NCI-H2196 (cell line): ENCODE measurements around the gene PIAS1.
A peak's percentile ranks its signal among the peaks of the same experiment; 100 is the strongest.
"Not testable (repeated sequence)": the region's sequence is repeated elsewhere in the genome, so short reads cannot be mapped to it uniquely, and the experiment has no call there.

ENCODE experiments used
- DNase-seq: peaks from one replicate; lab custom pipeline; 2025; ENCODE audit not compliant: unreplicated experiment; lab: John Stamatoyannopoulos, UW

The PIAS1 gene

DNA sequence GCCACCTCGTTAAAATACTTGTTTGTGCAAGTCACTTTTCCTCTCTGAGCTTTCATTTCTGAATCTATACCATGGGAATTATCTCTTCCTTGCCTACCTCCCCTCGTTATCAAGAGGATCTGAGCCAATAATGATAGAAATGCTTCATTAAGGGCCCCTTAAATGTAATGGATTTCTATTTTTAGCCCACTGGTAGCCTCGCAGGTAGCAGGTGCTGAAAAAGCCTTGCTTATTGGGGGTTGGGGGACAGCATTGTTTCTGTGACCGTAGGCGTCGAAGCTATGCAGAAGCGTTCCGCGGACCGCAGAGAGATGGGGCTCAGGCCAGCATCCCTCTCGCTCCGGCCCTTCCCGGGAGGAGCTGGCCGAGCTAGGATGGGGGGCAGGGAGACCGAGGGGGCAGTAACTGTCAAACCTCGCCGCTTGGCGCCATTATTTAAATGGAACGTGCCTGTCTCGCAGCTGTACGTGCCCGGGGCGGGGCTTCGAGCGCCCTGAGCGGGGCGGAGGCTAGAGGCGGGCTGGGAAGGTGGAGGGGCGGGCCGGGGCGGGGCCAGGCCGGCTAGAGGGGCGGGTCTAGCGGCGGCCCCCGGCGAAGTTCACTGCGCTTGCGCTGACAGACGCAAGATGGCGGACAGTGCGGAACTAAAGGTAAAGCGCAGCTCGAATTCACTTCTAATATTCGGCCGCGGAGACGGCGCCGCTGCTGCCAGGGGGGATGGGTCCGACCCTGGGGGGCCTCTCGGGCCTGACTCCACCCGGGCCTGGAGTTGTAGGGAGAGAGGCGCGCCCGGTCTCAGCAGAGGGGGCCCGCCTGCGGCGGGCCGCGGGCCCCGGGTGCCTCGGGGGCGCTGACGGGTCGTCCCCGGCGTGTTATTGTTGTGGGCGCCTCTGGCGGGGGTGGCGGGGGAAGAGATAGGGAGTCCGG lies at the start of gene PIAS1:
Gene PIAS1 (plus strand): TSS at position 615 of the 927 bp plus-strand sequence. CDS start 12 bp downstream, at position 627.
- peak; percentile 86 for DNase-seq

DNA sequence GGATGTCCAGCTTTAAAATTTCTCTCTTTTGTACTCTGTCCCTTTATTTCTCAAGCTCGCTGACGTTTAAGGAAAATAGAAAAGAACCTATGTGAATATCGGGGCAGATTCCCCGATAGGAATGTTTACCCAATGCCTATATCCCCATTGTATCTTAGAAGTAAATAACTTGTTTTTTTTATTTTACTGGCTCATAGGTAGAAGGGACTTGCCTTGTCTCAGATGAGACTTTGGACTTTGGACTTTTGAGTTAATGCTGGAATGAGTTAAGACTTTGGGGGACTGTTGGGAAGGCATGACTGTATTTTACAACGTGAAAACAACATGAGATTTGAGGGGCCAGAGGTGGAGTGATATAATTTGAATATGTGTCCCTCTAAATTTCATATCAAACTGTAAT lies 46.5 kb upstream of the PIAS1 start:
- not testable (repeated sequence) for DNase-seq

DNA sequence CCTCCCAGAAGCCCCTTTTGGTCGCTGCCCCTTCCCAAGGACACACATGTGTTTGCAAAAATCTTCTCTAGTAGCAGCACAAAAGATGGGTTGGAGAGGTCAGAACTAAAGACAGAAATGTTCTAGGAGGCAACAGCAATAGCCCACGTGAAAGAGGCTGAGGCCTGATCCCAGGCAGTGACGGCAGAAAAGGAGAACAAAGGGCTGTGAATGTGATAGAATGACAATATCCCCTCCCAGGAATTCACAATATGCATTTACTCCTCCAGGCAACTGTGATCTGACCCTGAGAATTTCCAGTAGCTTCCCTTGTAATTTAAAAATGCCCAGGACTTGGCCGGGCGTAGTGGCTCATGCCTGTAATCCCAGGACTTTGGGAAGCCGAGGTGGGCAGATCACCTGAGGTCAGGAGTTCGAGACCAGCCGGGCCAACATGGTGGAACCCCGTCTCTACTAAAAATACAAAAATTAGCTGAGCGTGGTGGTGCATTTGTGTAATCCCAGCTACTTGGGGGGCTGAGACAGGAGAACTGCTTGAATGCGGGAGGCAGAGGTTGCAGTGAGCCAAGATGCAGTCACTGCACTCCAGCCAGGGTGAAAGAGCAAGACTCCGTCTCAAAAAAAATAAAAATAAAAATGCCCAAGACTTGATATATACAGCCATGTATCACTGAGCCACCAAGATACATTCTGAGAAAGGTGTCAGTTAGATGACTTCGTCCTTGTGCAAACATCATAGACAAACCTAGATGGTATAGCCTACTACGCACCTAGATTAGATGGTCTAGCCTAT lies 43.6 kb upstream of the PIAS1 start:
- no peak for DNase-seq

DNA sequence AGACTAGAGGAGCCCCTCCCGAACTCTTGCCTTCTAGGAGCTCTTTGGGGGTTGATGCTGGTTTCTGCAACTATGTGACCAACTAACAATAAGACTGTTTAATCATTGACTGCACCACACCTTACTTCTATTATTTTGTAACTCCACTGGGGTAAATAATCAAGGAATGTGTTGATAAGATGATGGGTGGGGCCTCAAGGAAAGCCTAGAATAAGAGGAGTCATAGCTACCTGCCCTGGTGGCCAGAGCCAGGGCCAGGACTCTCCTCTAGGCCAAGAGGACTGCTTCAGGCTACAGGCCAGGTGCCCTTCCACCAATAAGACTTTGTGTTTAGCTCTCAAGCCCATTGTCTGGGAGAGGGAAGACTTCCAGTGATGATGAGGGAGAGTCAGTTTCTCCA lies 41.2 kb upstream of the PIAS1 start:
- no peak for DNase-seq

DNA sequence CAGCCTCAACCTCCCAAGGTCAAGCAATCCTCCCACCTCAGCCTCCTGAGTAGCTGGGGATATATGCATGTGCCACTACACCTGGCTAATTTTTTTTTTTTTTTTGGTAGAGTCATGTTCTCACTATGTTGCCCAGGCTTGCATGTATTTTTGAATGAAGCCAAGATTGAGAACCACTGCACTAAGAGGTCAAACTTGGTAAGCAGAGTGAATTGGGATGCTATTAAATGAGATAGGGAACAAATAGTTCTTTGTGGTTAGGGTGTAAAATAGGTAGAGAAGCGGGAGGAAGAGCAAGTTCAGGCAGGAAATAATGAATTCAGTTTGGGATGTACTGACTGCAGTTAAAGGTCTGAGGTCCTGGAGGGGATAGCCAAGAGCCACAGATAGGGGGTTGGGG lies 39.9 kb upstream of the PIAS1 start:
- no peak for DNase-seq

DNA sequence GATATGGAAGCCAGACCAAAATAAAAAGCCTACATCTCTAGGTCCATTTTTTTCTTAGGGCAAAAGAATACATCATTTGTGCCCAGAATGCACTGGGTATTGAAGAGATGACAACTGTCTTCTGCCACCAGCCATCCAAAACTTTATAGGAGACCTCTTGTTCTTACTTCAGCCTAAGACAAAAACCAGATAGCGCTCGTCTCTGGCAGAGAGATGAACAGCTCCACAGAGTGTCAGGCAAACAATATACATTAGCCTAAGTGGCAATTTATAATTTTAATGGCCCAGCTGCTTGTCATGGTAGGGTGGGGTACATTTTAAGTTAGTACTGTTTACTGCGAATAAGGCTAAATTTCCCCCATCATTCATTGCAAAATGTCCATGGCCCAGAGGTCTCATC lies 38.9 kb upstream of the PIAS1 start:
- no peak for DNase-seq

DNA sequence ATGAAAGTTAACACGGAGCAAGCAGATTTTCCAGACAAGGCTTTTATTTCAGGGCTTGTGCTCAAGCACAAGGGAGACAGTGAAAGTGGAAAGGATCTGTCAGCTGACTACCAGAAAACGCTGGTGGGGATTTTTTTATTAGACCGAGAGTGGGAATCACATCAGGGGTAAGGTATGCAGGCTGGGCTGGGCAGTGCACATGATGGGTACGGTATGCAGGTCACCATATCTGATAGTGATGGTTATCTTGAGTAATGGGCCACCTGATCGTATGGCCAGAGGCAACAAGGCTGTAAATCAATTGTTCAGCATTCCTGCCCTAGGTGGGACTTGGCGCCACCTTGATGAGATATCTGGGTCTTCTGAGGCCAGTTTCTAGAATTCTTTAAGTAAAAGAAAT lies 36.9 kb upstream of the PIAS1 start:
- DNase-seq: no peak

DNA sequence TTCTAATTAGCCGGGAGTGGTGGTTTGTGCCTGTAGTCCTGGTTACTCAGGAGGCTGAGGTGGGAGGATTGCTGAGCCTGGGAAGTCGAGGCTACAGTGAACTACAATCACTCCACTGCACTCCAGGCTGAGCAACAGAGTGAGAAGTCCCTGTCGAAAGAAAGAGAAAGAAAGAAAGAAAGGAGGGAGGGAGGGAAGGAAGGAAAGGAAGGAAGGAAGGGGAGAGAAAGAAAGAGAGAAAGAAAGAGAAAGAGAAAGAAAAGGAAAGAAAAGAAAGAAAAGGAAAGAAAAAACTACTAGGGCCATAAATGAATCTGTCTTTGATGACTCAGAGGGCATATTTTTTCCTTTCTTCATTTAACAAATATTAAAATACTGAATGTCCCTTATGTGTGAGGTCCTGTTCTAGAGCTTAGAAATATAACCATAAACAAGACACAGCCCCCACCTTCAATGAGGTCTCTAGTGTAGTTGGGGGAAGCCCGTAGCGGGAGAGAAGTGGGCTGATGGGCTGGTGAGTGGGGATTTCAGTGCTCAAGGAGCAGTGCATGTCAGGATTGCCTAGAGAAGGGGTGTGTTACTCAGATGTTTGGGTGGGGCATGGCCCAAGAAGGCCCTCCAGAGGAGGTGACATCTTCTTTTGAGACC lies 35.2 kb upstream of the PIAS1 start:
- DNase-seq: no peak

DNA sequence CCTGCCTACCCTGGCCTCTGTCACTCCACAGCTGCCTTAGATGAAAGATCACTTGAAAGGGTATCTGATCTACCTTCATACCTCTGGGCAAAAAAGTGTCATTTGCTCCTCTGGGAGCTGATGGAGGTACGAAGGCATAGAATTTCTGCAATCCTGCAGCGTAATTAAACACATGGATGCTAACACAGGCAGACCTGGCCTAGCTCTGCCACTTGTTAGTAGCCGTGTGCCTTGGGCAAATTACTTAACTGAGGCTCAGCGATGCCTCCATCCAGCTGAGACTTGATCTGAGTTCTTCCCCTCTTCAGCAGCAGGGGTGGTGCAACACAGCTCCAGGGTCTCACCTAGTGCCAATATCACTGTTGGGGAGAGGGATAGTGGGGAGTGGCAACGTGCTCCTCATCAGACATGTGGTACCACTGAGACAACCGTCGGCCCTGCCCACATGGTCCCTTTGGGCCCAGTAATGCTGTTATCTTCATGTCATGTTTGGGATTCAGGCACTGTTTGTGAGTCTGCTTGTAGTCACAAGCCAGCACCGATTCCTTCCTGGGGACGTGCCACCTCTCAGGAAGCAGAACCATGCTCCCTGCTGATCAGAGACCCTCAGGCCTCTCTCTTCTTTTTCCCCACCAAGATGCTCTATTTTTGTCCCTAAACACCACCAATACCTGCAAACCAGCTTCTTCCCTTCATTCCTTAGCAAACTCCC lies 34.1 kb upstream of the PIAS1 start:
- DNase-seq: no peak

DNA sequence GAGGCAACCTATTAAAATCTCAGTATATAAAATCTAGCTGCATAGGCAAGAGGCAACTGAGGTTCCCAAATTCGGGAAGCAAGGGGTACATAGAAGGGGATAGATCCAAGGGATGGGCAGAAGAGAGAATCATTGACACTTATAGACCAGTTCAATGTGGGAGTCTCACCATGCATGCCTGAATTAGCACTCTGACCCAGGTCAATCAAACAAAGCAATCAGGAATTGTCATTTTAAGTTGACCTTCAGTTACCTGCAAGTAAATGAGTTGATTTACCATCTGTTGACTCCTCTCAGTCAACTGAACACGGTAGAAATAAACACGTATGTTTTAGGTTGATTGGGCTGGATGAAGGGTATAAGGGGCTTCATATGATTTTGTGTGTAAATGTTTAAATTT lies 33.4 kb upstream of the PIAS1 start:
- no peak for DNase-seq

DNA sequence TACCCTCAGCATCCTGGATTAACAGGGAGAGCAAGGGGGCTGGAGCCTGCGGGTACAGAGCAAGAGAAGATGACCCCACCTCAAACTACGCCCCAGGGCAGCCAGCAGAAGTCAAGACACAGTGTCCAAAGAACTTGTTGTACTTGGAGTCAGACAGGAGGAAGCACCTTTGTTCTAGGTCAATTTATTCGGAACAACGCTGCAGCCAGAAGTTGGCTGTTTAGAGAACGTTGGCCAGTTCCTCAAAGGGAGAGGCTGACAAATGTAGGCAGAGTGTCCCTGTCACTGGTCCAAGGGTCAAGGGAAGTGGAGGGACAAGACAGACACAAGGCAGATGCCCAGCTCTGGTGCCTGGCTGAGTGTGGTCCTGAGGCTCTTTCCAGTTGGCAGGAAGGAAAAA lies 32.1 kb upstream of the PIAS1 start:
- no peak for DNase-seq

DNA sequence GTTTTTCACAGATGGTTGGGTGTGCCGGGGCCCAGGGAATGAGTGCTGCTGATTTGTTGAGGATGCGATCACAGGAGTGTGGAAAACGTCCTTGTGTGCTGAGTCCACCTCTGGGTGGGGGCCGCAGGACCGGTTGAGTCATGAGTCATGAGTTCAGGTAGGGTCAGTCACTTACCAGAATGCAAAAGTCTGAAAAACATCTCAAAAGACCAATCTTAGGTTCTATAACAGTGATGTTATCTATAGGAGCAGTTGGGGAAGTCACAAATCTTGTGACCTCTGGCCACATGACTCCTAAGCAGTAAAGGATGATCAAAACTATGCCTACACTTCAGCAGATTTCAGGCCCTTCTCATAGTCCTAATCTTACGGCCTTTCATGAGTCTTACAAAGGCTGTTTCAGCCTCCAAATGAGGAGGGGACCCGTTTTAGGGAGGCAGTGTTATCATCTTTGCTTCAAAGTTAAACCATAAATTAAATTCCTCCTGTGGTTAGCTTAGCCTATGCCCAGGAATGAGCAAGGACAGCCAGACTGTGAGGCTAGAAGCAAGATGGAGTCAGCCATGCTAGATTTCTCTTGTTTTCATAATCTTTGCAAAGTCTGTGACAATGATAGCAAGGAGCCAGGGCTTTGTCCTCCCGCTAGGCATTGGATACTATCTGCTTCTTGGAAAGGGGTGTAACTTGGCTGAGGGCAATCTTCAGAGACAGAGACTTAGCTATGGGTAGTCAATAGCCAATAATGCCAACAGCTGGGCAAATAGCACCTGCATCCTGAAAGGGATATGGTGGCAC lies 30.6 kb upstream of the PIAS1 start:
- DNase-seq: no peak

DNA sequence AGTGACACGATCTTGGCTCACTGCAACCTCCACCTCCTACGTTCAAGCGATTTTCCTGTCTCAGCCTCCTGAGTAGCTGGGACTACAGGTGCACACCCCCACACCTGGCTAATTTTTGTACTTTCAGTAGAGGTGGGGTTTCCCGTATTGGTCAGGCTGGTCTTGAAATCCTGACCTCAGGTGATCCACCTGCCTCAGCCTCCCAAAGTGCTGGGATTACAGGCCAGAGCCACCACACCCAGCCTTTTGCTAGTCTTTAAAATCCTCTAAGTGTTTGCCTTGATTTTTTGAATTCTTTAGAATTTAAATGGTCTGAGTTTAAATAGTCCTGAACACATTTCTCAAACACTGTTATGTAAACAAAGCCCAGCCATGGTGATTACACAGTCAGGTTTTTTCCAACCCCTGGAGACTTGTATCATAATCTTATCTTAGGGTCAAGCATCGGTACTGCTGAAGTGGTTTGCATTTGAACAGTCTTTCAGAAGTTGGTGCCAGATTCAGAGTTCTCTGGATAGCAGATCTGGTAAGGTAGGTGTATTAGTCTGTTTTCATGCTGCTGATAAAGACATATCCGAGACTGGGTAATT lies 28.2 kb upstream of the PIAS1 start:
- DNase-seq: no peak

DNA sequence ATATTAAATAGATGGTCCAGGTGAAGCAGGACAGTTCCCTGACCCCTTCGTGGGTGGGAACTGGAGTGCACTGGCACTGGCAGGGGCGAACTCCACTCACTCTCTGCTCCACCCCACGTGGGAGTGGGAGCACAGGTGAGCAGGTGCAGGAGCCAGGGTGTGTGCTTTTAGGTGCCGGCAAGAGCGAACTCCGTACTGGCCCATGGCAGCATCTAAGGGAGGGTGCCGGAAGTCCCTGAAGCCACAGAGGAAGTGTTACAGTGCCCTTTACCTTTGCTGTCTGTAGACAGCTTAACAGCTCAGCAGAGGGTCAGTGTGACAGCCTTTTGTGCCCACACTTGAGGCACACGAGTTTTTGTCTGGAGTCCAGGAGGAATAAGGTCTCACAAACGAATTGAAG lies 26.7 kb upstream of the PIAS1 start:
- no peak for DNase-seq

DNA sequence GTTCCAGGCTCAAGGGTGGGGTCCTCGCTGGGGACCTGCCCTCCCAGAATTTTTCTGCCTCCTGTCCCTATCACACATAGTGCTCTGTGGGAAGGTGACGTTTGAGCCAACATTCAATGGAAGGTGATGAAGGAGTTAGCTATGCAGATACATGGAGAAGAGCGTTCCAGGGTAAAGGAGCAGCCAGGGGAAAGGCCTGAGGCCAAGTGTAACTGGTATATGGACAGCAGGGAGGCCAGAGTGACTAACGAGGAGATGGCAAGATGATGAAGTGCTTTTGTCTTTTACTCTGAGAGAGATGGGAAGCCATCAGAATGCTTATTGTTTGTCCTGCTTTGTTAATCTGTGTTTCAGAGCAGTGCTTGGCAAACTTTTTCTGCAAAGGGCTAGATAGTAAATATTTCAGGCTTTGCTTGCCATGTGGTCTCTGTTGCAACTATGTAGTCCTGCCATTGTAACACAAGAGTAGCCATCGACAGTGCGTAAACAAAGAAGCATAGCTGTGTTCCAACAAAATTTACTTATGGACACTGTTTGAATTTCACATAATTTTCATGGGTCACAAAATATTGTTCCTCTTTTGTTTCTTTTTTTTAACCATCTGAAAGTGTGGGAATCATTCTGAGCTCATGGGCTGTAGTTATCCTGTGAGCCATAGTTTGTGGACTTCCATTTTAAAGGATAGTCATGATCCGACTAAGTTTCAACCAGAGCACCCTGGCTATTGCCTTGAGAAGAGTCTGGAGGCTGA lies 25.8 kb upstream of the PIAS1 start:
- DNase-seq: no peak

DNA sequence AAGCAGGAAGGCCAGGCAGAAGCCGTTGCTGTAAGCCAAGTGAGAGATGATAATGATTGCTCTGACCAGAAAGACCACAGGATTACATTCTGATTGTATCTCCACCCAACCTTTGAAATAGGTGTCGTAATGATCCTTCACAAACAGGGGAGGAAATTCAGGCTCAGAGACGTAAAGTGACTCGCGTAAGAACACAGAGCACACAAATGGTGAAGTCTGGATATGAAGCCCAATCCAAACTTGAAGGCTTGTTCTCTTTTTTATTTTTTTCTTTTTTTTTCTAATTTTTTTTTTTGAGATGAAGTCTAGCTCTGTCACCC lies 25.3 kb upstream of the PIAS1 start:
- no peak for DNase-seq

DNA sequence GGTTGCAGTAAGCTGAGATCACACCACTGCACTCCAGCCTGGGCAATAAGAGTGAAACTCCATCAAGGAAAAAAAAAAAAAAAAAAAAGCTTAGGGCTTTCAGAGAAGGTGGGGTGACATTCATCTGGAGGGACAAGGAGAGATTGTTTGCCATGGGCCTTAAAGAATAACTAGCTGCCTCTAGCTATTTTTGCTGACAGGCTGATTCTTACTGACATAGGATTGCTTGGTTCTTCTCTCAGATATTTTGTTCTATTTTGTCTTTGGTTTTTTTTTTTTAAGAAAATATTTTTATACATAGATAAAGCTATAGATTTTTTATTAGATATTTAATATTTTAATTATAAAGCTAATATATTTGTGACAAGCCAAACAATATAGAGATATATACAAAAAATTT lies 24.2 kb upstream of the PIAS1 start:
- DNase-seq: no peak

DNA sequence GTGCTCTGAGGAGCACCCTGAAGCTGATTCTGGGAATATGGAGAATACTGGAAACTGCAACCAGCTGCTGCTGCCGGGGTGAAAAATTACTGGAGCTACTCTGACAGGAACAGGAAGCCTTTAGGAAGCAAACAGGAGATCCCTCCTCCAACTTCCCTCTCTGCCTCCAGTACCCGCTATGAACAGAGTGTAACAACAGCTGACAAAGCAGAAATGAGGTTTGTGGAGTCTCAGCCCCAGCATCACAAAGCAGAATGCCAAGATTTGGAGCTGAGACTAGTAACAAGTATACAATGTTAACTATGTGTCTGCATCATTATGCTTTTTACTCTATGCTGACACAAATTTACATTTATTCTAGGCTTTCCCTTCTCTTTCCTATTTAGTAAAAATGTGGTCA lies 22.7 kb upstream of the PIAS1 start:
- no peak for DNase-seq

DNA sequence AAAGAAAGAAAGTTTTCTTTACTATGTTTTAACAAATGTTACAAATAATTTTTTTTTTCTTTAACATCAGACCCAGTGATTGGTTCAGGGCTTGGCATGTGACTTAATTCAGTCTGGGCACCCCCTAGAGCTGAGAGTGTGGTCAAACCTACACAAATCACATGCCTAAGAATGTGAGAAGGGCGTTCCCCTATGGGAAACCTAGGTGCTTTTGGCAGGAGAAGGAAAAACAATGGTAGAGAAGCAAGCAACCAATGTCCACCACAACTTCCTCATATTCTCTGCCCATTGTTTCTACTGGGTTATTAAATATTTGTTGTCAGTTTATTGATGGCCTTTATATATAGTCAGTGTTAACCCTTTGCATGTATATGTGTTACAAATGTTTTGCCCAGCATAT lies 21.4 kb upstream of the PIAS1 start:
- DNase-seq: no peak
